ENCODE data around the gene SLC17A7.

GRCh38 chr19:49459388-49459787, 18.1 kb upstream of the SLC17A7 start:
- no peak for TF ChIP-seq CTCF (conservative IDR thresholded peaks at IDR 0.05)
- no peak for TF ChIP-seq ZFX (IDR thresholded peaks at IDR 0.05)

Data from C4-2B (cell line).